Loucy (cell line): ENCODE results near the gene TARDBP.

Source experiments
- EZH2phosphoT487 ChIP-seq: fragments of 200-600 bp; IDR thresholded peaks from 2 replicates; pipeline ENCODE4 v1.6.1; 2018; ENCODE audit warnings: antibody characterized with exemption, mild to moderate bottlenecking, moderate library complexity, borderline replicate concordance
- TF ChIP-seq, protein P1 (sequence below): fragments of 200-600 bp; sonication (generic); conservative IDR thresholded peaks from 2 replicates; pipeline ENCODE4 v1.5.1; 2014; ENCODE audit warnings: mild to moderate bottlenecking, antibody characterized with exemption, low read length

DNA sequence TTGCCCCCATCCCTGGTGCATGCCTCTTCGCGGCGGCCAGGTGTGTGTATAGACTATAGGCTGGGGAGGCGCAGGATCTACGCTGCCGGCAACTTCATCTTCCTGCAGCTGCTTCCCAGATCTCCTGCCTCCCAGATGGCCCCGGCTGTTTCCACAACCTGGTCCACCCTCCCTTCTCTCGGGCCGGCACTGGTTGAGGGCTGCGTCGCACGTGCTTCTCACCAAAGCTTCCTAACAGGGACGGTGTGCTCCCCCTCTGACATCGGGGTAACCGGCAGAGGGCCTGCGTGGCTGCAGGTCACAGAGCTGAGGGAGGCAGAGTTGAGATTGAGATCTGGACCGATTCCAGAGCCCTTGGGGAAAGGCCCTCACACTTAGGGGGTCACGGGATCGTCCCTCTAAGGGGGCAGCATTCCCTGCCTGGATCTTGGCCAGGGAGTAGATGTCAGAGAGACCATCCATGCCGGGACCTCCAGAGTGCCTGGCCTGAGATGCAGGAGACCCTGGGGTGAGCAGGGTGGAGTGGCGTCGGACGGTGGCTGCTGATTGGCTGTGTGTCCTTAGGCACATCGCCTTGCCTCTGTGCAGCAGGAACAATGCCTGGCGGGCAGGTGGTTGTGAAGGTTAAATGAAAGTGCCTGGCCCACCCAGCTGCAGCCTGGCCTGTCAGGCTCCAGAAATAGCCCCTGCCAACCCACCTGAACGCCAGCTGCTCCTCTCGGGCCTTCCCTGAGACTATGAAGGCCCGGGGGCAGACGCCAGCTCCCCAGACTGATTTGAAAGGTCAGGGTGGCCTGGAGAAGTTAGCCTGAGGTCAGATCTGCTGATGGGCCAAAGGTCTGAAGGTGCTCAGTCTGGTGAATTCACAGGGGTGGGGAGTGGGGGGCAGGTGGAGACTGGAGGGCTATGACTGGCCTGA lies 40.6 kb downstream of the TARDBP start:
- TF ChIP-seq, protein P1, sequence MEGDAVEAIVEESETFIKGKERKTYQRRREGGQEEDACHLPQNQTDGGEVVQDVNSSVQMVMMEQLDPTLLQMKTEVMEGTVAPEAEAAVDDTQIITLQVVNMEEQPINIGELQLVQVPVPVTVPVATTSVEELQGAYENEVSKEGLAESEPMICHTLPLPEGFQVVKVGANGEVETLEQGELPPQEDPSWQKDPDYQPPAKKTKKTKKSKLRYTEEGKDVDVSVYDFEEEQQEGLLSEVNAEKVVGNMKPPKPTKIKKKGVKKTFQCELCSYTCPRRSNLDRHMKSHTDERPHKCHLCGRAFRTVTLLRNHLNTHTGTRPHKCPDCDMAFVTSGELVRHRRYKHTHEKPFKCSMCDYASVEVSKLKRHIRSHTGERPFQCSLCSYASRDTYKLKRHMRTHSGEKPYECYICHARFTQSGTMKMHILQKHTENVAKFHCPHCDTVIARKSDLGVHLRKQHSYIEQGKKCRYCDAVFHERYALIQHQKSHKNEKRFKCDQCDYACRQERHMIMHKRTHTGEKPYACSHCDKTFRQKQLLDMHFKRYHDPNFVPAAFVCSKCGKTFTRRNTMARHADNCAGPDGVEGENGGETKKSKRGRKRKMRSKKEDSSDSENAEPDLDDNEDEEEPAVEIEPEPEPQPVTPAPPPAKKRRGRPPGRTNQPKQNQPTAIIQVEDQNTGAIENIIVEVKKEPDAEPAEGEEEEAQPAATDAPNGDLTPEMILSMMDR: no peak
- no peak for TF ChIP-seq EZH2phosphoT487
